Caco-2 (cell line): ENCODE measurements around the gene BASP1. TPM values are rescaled to one million over a fixed set of nuclear protein-coding genes. Genes with fewer than 3 reads are reported as not detected.

Source experiments
- BruUV-seq: library from RNA; stranded (reverse); fragments of 400-500 nt; replicated peaks from 2 replicates; lab custom pipeline; 2021; lab: Mats Ljungman, UMichigan
- CTCF ChIA-PET: fragments of 300-600 bp; sonication (Branson Sonifier 250); formaldehyde crosslinking; loops from one replicate; lab custom pipeline; 2022; ENCODE audit warnings: antibody characterized with exemption; lab: Charles Lee
- POLR2A ChIA-PET: fragments of 300-600 bp; sonication (Branson Sonifier 250); formaldehyde crosslinking; loops from one replicate; lab custom pipeline; 2022; ENCODE audit warnings: antibody characterized with exemption; lab: Charles Lee
- DNase-seq, 2 experiments: peaks; one replicate each; pipeline versions ENCODE4 v3.0.0 to v3.0.0-alpha.2; 2020 to 2022
- H3K27me3 ChIP-seq: replicated peaks from 2 replicates; pipeline ENCODE4 v1.6.0; 2011; ENCODE audit warnings: low read length; ENCODE audit not compliant: control insufficient read depth, insufficient read depth
- H3K36me3 ChIP-seq: 2 replicates; pipeline ENCODE4 v1.5.1; 2011; ENCODE audit warnings: low read length; ENCODE audit not compliant: control insufficient read depth, insufficient read depth
- H3K4me1 ChIP-seq: fragments of 250-450 bp; sonication (Bioruptor Pico); 2 replicates; pipeline ENCODE4 v1.5.1; 2020; ENCODE audit warnings: mild to moderate bottlenecking
- H3K4me3 ChIP-seq: 2 replicates; pipeline ENCODE4 v1.5.1; 2011; ENCODE audit warnings: low read depth, mild to moderate bottlenecking, control low read depth, low read length
- H3K9me3 ChIP-seq: fragments of 250-450 bp; sonication (Bioruptor Pico); 2 replicates; pipeline ENCODE4 v1.5.1; 2020; ENCODE audit warnings: mild to moderate bottlenecking, moderate library complexity
- H3K27ac Mint-ChIP-seq: one replicate; pipeline ENCODE4 v1.8.0; 2022; ENCODE audit warnings: mixed read lengths; ENCODE audit not compliant: unreplicated experiment
- H3K27me3 Mint-ChIP-seq: one replicate; pipeline ENCODE4 v1.8.0; 2022; ENCODE audit warnings: mixed read lengths; ENCODE audit not compliant: insufficient read depth, unreplicated experiment
- H3K36me3 Mint-ChIP-seq: one replicate; pipeline ENCODE4 v1.8.0; 2022; ENCODE audit warnings: mild to moderate bottlenecking, mixed read lengths; ENCODE audit not compliant: insufficient read depth, unreplicated experiment
- H3K4me1 Mint-ChIP-seq: one replicate; pipeline ENCODE4 v1.8.0; 2022; ENCODE audit warnings: low read depth, mixed read lengths; ENCODE audit not compliant: unreplicated experiment
- H3K4me3 Mint-ChIP-seq: one replicate; pipeline ENCODE4 v1.8.0; 2022; ENCODE audit warnings: mild to moderate bottlenecking, moderate library complexity, mixed read lengths; ENCODE audit not compliant: unreplicated experiment
- H3K9me3 Mint-ChIP-seq: one replicate; pipeline ENCODE4 v1.8.0; 2022; ENCODE audit warnings: mixed read lengths; ENCODE audit not compliant: unreplicated experiment
- CTCF ChIP-seq, 2 experiments: fragments of 200-600 bp in 1 of 2; IDR thresholded peaks; 1 replicate in 1 of 2; 2 replicates in 1 of 2; pipeline versions ENCODE4 v1.5.1 to v1.8.0; 2011 to 2022; ENCODE audit warnings: antibody characterized with exemption in 1 of 2, control low read depth in 1 of 2, inconsistent platforms in 1 of 2, low read depth in 1 of 2, low read length in 1 of 2, mild to moderate bottlenecking in 1 of 2, moderate library complexity in 1 of 2; ENCODE audit not compliant: insufficient read depth in 1 of 2, severe bottlenecking in 1 of 2, unreplicated experiment in 1 of 2
- intact Hi-C: fragments of 100-400 bp; cut with micrococcal nuclease; formaldehyde crosslinking; loops from one replicate; pipeline ENCODE4 v1.10.0; 2022; ENCODE audit not compliant: unreplicated experiment
- total RNA-seq: library from RNA; stranded (reverse); gene quantifications from 2 replicates; pipeline ENCODE4 v1.2.3, GENCODE V29; 2022

Gene BASP1
- total RNA-seq, 1 experiment from 2014 or later = 78.1 TPM

- peaks cover 43% of the 10 kb centered on the region for H3K4me1 Mint-ChIP-seq
- H3K9me3 Mint-ChIP-seq = peaks cover 16% of the 10 kb centered on the region
- DNase-seq = peak in 1 of 2 experiments; percentile 34
- Histone ChIP-seq H3K9me3 (no peaks in the 10 kb centered on the region), H3K27me3 (no peaks in the 10 kb centered on the region), H3K4me1 (peaks cover 43% of the 10 kb centered on the region), H3K36me3 (no peaks in the 10 kb centered on the region), H3K4me3 (no peak overlapping the region)
- no peak for TF ChIP-seq CTCF (IDR thresholded peaks at IDR 0.05; ENCODE audit: insufficient read depth in 1 of 2, low read depth in 1 of 2, low read length in 1 of 2, severe bottlenecking in 1 of 2, unreplicated experiment in 1 of 2)
- POLR2A ChIA-PET = interaction anchor here (0.5 to 0.6 kb wide), 2 partner anchors 34 to 41 kb away, joined by 3 to 4 read pairs; no protein-coding TSS in a partner anchor
- H3K27me3 Mint-ChIP-seq = no peaks in the 10 kb centered on the region
- H3K4me3 Mint-ChIP-seq = peak overlapping the region; percentile 51
- intact Hi-C loops = loop anchor here (1.0 kb wide), 1 partner anchor 90 kb away; no protein-coding TSS in a partner anchor
- BruUV-seq = no TSS peak
- CTCF ChIA-PET = interaction anchor here (0.7 kb wide), 1 partner anchor 96 kb away, joined by 5 read pairs; no protein-coding TSS in a partner anchor
- peak overlapping the region; percentile 81 for H3K27ac Mint-ChIP-seq
- H3K36me3 Mint-ChIP-seq = no peaks in the 10 kb centered on the region
Observed at GRCh38 chr5:17312358-17312757, 94.9 kb downstream of the BASP1 start.

- H3K4me1 Mint-ChIP-seq = peaks cover 44% of the 10 kb centered on the region
- TF ChIP-seq CTCF (IDR thresholded peaks at IDR 0.05; ENCODE audit: insufficient read depth in 1 of 2, low read depth in 1 of 2, low read length in 1 of 2, severe bottlenecking in 1 of 2, unreplicated experiment in 1 of 2) = no peak
- Histone ChIP-seq H3K27me3 (no peaks in the 10 kb centered on the region), H3K9me3 (no peaks in the 10 kb centered on the region), H3K36me3 (no peaks in the 10 kb centered on the region), H3K4me1 (peaks cover 43% of the 10 kb centered on the region), H3K4me3 (no peak overlapping the region)
- no peaks in the 10 kb centered on the region for H3K36me3 Mint-ChIP-seq
- POLR2A ChIA-PET = no interaction called here
- H3K27ac Mint-ChIP-seq = no peak overlapping the region
- peaks cover 5% of the 10 kb centered on the region for H3K9me3 Mint-ChIP-seq
- CTCF ChIA-PET = interaction anchor here (0.7 kb wide), 1 partner anchor 87 kb away, joined by 4 read pairs; no protein-coding TSS in a partner anchor
- no peaks in the 10 kb centered on the region for H3K27me3 Mint-ChIP-seq
- BruUV-seq = no TSS peak
- DNase-seq = no peak
- no peak overlapping the region for H3K4me3 Mint-ChIP-seq
- intact Hi-C loops = no loop called here
Observed at GRCh38 chr5:17314907-17315471, 97.6 kb downstream of the BASP1 start.

- Histone ChIP-seq H3K4me3 (no peak overlapping the region), H3K4me1 (peaks cover 42% of the 10 kb centered on the region), H3K9me3 (no peaks in the 10 kb centered on the region), H3K36me3 (no peaks in the 10 kb centered on the region), H3K27me3 (no peaks in the 10 kb centered on the region)
- H3K4me1 Mint-ChIP-seq = peaks cover 44% of the 10 kb centered on the region
- H3K36me3 Mint-ChIP-seq = no peaks in the 10 kb centered on the region
- POLR2A ChIA-PET = no interaction called here
- intact Hi-C loops = no loop called here
- no peaks in the 10 kb centered on the region for H3K27me3 Mint-ChIP-seq
- no TSS peak for BruUV-seq
- CTCF ChIA-PET = no interaction called here
- peak overlapping the region; percentile 37 for H3K27ac Mint-ChIP-seq
- no peak for DNase-seq
- TF ChIP-seq CTCF (IDR thresholded peaks at IDR 0.05; ENCODE audit: insufficient read depth in 1 of 2, low read depth in 1 of 2, low read length in 1 of 2, severe bottlenecking in 1 of 2, unreplicated experiment in 1 of 2) = no peak
- H3K9me3 Mint-ChIP-seq = peaks cover 5% of the 10 kb centered on the region
- no peak overlapping the region for H3K4me3 Mint-ChIP-seq
Observed at GRCh38 chr5:17315710-17316221, 98.3 kb downstream of the BASP1 start.
